K562 (cell line): ENCODE measurements around the gene DUS4L. TPM values are rescaled to one million over a fixed set of nuclear protein-coding genes. Genes with fewer than 3 reads are reported as not detected.

Experiments used
- DEAF1 ChIP-seq: fragments of 450-650 bp; formaldehyde crosslinking; IDR thresholded peaks from 2 replicates; pipeline ENCODE4 v1.4.0; 2020; ENCODE audit warnings: mild to moderate bottlenecking, moderate library complexity
- MBD2 ChIP-seq: sonication (generic); IDR thresholded peaks from 2 replicates; pipeline ENCODE4 v1.6.1; 2016; ENCODE audit warnings: low read depth, borderline replicate concordance
- MLX ChIP-seq, 2 experiments: fragments of 450-650 bp in 1 of 2; sonication (generic) in 1 of 2; formaldehyde crosslinking; conservative IDR thresholded peaks; 2 replicates each; pipeline versions ENCODE4 v1.4.0 to v1.8.1; 2020 to 2022; ENCODE audit warnings: mild to moderate bottlenecking in 1 of 2, missing genetic modification reagents in 1 of 2
- NFXL1 ChIP-seq: fragments of 450-650 bp; formaldehyde crosslinking; IDR thresholded peaks from 2 replicates; pipeline ENCODE4 v1.4.0; 2021; ENCODE audit warnings: mild to moderate bottlenecking
- RBM17 ChIP-seq: fragments of 200-400 bp; formaldehyde crosslinking; IDR thresholded peaks from 2 replicates; pipeline ENCODE4 v1.6.1; 2017; ENCODE audit warnings: low read depth, mild to moderate bottlenecking, low read length, borderline replicate concordance
- RBM25 ChIP-seq: fragments of 200-400 bp; formaldehyde crosslinking; IDR thresholded peaks from 2 replicates; pipeline ENCODE4 v1.6.1; 2018; ENCODE audit warnings: low read length, low read depth, moderate library complexity; ENCODE audit not compliant: severe bottlenecking
- REST ChIP-seq, 2 experiments: fragments of 450-650 bp; formaldehyde crosslinking in 1 of 2; IDR thresholded peaks; 2 replicates each; pipeline versions ENCODE4 v1.4.0 to v1.6.1; 2014 to 2020; ENCODE audit warnings: mild to moderate bottlenecking in 2 of 2, borderline replicate concordance in 1 of 2, low read depth in 1 of 2
- TCFL5 ChIP-seq: fragments of 250-450 bp; sonication (Bioruptor Pico); conservative IDR thresholded peaks from 2 replicates; pipeline ENCODE4 v1.6.1; 2021; ENCODE audit warnings: mild to moderate bottlenecking, moderate library complexity, matching md5 sums
- ZBED1 ChIP-seq: IDR thresholded peaks from 2 replicates; pipeline ENCODE4 v1.6.1; 2014
- ZNF140 ChIP-seq: fragments of 250-450 bp; sonication (Bioruptor Pico); IDR thresholded peaks from 2 replicates; pipeline ENCODE4 v1.8.0; 2021; ENCODE audit warnings: moderate library complexity, mild to moderate bottlenecking, inconsistent platforms
- ZNF23 ChIP-seq: fragments of 250-450 bp; sonication (Bioruptor Pico); IDR thresholded peaks from 2 replicates; pipeline ENCODE4 v1.4.0; 2020; ENCODE audit warnings: mild to moderate bottlenecking
- ZNF3 ChIP-seq: fragments of 250-450 bp; sonication (Bioruptor Pico); IDR thresholded peaks from 2 replicates; pipeline ENCODE4 v1.5.0; 2021; ENCODE audit warnings: mild to moderate bottlenecking, moderate library complexity
- ZSCAN32 ChIP-seq: fragments of 450-650 bp; formaldehyde crosslinking; IDR thresholded peaks from 2 replicates; pipeline ENCODE4 v1.4.0; 2020; ENCODE audit warnings: mild to moderate bottlenecking, moderate library complexity
- polyA plus RNA-seq, 8 experiments: library from polyadenylated mRNA; depleted of rRNA in 4 of 8; stranded (reverse) in 5 of 8; unstranded in 3 of 8; fragments of >200 nt; fragmentation: Nextera tagmentation in 2 of 8; fragmentation: Illumina TruSeq in 1 of 8; extraction: Ambion mirVana in 2 of 8; extraction: Trizol in 1 of 8; gene quantifications; 2 replicates each; pipeline versions ENCODE4 v1.2.1 to v1.2.3, GENCODE V29; 2011 to 2014; ENCODE audit warnings: inconsistent platforms in 1 of 8, missing spikeins in 1 of 8
- total RNA-seq, 7 experiments: library from RNA; depleted of rRNA in 6 of 7; stranded (reverse); fragments of >200 nt in 6 of 7; fragmentation: Illumina TruSeq in 2 of 7; extraction: Trizol in 2 of 7; gene quantifications; 2 replicates each; pipeline versions ENCODE4 v1.2.1 to v1.2.3, GENCODE V29; 2011 to 2021; ENCODE audit warnings: low replicate concordance in 1 of 7
- TF ChIP-seq, protein P1 (sequence below): sonication (generic); formaldehyde crosslinking; IDR thresholded peaks from 2 replicates; pipeline ENCODE4 v1.8.0; 2022; ENCODE audit warnings: mild to moderate bottlenecking, missing genetic modification reagents, borderline replicate concordance

The DUS4L gene
- total and polyA plus RNA-seq, 9 of the 15 experiments (the other 6 are each of a cell fraction or from before 2014, with no cell fraction given) = 12.2 to 33.6 (median 28.6) TPM

- TF ChIP-seq REST (IDR thresholded peaks at IDR 0.05; ENCODE audit: borderline replicate concordance) (no peak), REST (CRISPR knock-in tag; IDR thresholded peaks at IDR 0.05; ENCODE audit: low read depth) (peak; percentile 74; the same call in 1 of the 2 replicates), RBM25 (no peak), ZNF3 (CRISPR knock-in tag) (0 out of 2 replicates have a peak, but pooled peaks have one; percentile 14), MLX (CRISPR knock-in tag; conservative IDR thresholded peaks at IDR 0.05) (no peak; a peak in 1 of 4 replicates), ZSCAN32 (CRISPR knock-in tag) (no peak), RBM17 (no peak), TCFL5 (no peak), DEAF1 (CRISPR knock-in tag) (no peak), ZNF140 (no peak), MBD2 (peak; percentile 85), ZNF23 (CRISPR knock-in tag) (no peak), NFXL1 (no peak), ZBED1 (no peak)
- TF ChIP-seq, protein P1, sequence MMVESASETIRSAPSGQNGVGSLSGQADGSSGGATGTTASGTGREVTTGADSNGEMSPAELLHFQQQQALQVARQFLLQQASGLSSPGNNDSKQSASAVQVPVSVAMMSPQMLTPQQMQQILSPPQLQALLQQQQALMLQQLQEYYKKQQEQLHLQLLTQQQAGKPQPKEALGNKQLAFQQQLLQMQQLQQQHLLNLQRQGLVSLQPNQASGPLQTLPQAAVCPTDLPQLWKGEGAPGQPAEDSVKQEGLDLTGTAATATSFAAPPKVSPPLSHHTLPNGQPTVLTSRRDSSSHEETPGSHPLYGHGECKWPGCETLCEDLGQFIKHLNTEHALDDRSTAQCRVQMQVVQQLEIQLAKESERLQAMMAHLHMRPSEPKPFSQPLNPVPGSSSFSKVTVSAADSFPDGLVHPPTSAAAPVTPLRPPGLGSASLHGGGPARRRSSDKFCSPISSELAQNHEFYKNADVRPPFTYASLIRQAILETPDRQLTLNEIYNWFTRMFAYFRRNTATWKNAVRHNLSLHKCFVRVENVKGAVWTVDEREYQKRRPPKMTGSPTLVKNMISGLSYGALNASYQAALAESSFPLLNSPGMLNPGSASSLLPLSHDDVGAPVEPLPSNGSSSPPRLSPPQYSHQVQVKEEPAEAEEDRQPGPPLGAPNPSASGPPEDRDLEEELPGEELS (CRISPR knock-in tag) = peak; percentile 24; the same call in 1 of the 2 replicates
Observed at GRCh38 chr7:107563775-107564552, at the start of gene DUS4L, which contains the start of gene COG5 (continued).
